ENCODE results near the gene THSD7A.

DNA sequence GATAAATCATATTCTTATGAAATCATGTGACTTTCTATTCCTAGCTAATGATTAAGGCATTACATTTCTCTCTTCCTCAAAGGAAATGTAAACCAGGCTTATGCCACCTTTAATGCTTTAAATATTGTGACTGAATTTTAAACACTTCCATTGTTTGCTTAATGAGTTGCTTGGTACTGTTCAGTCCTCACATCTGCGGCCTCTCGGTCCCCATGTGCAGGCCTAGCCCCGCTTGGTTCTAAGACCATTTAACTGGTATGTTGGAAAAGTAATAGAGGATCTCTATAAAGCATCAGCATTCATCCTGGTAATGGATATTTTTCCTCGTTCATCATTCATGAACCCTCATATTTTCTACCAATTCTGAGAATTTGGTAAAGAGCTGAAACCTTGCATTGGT lies 27.4 kb downstream of the THSD7A start:
- TF ChIP-seq, protein P1, sequence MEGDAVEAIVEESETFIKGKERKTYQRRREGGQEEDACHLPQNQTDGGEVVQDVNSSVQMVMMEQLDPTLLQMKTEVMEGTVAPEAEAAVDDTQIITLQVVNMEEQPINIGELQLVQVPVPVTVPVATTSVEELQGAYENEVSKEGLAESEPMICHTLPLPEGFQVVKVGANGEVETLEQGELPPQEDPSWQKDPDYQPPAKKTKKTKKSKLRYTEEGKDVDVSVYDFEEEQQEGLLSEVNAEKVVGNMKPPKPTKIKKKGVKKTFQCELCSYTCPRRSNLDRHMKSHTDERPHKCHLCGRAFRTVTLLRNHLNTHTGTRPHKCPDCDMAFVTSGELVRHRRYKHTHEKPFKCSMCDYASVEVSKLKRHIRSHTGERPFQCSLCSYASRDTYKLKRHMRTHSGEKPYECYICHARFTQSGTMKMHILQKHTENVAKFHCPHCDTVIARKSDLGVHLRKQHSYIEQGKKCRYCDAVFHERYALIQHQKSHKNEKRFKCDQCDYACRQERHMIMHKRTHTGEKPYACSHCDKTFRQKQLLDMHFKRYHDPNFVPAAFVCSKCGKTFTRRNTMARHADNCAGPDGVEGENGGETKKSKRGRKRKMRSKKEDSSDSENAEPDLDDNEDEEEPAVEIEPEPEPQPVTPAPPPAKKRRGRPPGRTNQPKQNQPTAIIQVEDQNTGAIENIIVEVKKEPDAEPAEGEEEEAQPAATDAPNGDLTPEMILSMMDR (IDR thresholded peaks at IDR 0.05) = no peak
- TF ChIP-seq EZH2 (IDR thresholded peaks at IDR 0.05) = no peak

All from neural progenitor cell (in vitro differentiated cells).